DOHH2 (cell line): ENCODE data around the gene SHC3.

ENCODE experiments used
- H3F3A ChIP-seq: fragments of 200-600 bp; sonication (generic), shearing (Covaris generic); 2 replicates; pipeline ENCODE4 v1.6.0; 2016; ENCODE audit warnings: antibody characterized with exemption, mild to moderate bottlenecking; ENCODE audit not compliant: control insufficient read depth, insufficient read depth
- H3K27ac ChIP-seq: fragments of 200-600 bp; sonication (generic); 2 replicates; pipeline ENCODE4 v1.5.1; 2014; ENCODE audit warnings: low read depth, mild to moderate bottlenecking, low read length, moderate library complexity
- H3K27me3 ChIP-seq: fragments of 200-600 bp; sonication (generic); 2 replicates; pipeline ENCODE4 v1.6.1; 2014; ENCODE audit warnings: mild to moderate bottlenecking, low read length, mixed read lengths; ENCODE audit not compliant: control insufficient read depth
- H3K36me3 ChIP-seq: fragments of 200-600 bp; sonication (generic); 2 replicates; pipeline ENCODE4 v1.6.1; 2014; ENCODE audit warnings: mild to moderate bottlenecking, low read length, moderate library complexity, mixed read lengths; ENCODE audit not compliant: control insufficient read depth
- H3K4me1 ChIP-seq: fragments of 200-600 bp; sonication (generic); 2 replicates; pipeline ENCODE4 v1.6.1; 2014; ENCODE audit warnings: mild to moderate bottlenecking, low read length, mixed read lengths; ENCODE audit not compliant: control insufficient read depth
- H3K4me2 ChIP-seq: fragments of 200-600 bp; sonication (generic); 2 replicates; pipeline ENCODE4 v1.6.0; 2014; ENCODE audit warnings: mild to moderate bottlenecking, low read length, moderate library complexity
- H3K4me3 ChIP-seq: fragments of 200-600 bp; sonication (generic); 2 replicates; pipeline ENCODE4 v1.5.1; 2014; ENCODE audit warnings: mild to moderate bottlenecking, low read length, mixed read lengths
- H3K79me2 ChIP-seq: fragments of 200-600 bp; sonication (generic); 2 replicates; pipeline ENCODE4 v1.6.1; 2014; ENCODE audit warnings: mild to moderate bottlenecking, low read length, mixed read lengths; ENCODE audit not compliant: control insufficient read depth
- H3K9me2 ChIP-seq: fragments of 200-600 bp; sonication (generic); replicated peaks from 2 replicates; pipeline ENCODE4 v1.6.1; 2014; ENCODE audit warnings: mild to moderate bottlenecking, low read length, mixed read lengths; ENCODE audit not compliant: control insufficient read depth
- H3K9me3 ChIP-seq: fragments of 200-600 bp; sonication (generic); 2 replicates; pipeline ENCODE4 v1.6.1; 2014; ENCODE audit warnings: antibody characterized with exemption, low read length, mixed read lengths; ENCODE audit not compliant: control insufficient read depth, insufficient read depth
- H4K20me1 ChIP-seq: fragments of 200-600 bp; sonication (generic); 2 replicates; pipeline ENCODE4 v1.6.0; 2014; ENCODE audit warnings: low read depth, mild to moderate bottlenecking, antibody characterized with exemption, low read length, moderate library complexity; ENCODE audit not compliant: control insufficient read depth, insufficient read depth
- EZH2phosphoT487 ChIP-seq: fragments of 200-600 bp; sonication (generic); IDR thresholded peaks from 2 replicates; pipeline ENCODE4 v1.6.1; 2017; ENCODE audit warnings: borderline replicate concordance, mild to moderate bottlenecking, antibody characterized with exemption, low read length, moderate library complexity, mixed read lengths
- TF ChIP-seq, protein P1 (sequence below): fragments of 200-600 bp; sonication (generic); IDR thresholded peaks from one replicate; pipeline ENCODE4 v1.5.1; 2014; ENCODE audit warnings: antibody characterized with exemption, mild to moderate bottlenecking, low read depth, low read length; ENCODE audit not compliant: poor library complexity, severe bottlenecking

The SHC3 gene

DNA sequence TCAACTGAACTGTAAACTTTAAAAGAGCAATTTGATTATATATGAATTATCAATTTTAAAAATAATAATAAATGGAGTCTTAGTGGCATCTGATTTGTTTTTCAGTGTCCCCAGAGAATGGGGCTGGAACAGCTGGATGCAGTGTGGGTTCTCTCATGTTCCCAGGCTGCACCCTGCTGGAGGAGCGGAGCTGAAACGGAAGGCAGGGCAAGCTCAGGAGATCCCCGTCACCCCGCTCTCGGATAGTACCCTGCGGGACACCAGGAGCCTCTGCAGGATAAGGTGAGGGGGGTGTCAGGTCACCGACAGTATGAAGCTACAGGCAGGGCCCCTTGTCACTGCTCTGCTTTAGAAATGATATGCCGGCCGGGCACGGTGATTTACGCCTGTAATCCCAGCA lies 130.0 kb downstream of the SHC3 start:
- H3F3A ChIP-seq: no peaks in the 10 kb centered on the region
- H3K4me1 ChIP-seq: no peaks in the 10 kb centered on the region
- no peak overlapping the region for H3K27ac ChIP-seq
- no peak for TF ChIP-seq EZH2phosphoT487
- TF ChIP-seq, protein P1, sequence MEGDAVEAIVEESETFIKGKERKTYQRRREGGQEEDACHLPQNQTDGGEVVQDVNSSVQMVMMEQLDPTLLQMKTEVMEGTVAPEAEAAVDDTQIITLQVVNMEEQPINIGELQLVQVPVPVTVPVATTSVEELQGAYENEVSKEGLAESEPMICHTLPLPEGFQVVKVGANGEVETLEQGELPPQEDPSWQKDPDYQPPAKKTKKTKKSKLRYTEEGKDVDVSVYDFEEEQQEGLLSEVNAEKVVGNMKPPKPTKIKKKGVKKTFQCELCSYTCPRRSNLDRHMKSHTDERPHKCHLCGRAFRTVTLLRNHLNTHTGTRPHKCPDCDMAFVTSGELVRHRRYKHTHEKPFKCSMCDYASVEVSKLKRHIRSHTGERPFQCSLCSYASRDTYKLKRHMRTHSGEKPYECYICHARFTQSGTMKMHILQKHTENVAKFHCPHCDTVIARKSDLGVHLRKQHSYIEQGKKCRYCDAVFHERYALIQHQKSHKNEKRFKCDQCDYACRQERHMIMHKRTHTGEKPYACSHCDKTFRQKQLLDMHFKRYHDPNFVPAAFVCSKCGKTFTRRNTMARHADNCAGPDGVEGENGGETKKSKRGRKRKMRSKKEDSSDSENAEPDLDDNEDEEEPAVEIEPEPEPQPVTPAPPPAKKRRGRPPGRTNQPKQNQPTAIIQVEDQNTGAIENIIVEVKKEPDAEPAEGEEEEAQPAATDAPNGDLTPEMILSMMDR: no peak
- H4K20me1 ChIP-seq: no peaks in the 10 kb centered on the region
- H3K9me2 ChIP-seq: no peaks in the 10 kb centered on the region
- no peaks in the 10 kb centered on the region for H3K9me3 ChIP-seq
- no peak overlapping the region for H3K4me3 ChIP-seq
- no peaks in the 10 kb centered on the region for H3K79me2 ChIP-seq
- no peaks in the 10 kb centered on the region for H3K27me3 ChIP-seq
- no peaks in the 10 kb centered on the region for H3K36me3 ChIP-seq
- H3K4me2 ChIP-seq: no peak overlapping the region

DNA sequence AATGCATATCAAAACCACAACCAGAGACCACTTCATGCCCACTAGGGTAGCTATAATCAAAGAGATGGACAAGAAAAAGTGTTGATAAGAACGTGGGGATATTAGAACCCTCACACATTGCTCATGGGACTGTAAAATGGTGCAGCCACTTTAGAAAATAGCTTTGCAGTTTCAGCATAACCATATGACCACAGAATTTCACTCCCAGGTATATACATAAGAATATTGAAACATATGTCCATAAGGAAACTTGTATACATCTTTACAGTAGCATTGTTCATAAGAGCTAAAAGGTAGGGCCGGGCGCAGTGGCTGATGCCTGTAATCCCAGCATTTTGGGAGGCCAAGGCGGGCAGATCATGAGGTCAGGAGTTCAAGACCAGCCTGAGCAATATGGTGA lies 131.0 kb downstream of the SHC3 start:
- H3K27ac ChIP-seq: no peak overlapping the region

DNA sequence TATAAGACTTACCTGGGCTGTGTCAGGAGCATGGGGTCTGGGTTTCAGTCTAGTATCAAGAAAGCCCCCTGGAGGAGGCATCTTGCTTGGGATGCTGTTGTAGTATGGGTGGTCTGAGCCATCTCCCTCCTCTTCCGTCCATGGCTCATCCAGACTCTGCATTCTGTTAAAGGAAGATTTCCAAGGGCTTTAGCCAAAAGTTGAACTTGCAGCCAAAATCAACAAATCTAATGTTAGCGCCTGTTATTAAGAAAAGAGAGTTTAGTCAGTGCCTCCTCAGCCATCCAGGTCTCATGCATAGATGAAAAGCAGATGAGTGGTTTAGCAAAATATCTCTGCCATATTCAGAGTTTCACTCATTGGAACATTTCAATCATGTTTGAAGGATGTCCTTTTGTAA lies 131.8 kb downstream of the SHC3 start:
- Histone ChIP-seq H3K9me3 (no peaks in the 10 kb centered on the region), H3K27me3 (no peaks in the 10 kb centered on the region), H3K4me2 (no peak overlapping the region), H3K4me3 (no peak overlapping the region), H3K9me2 (no peaks in the 10 kb centered on the region), H3K27ac (no peak overlapping the region), H3F3A (no peaks in the 10 kb centered on the region), H3K36me3 (no peaks in the 10 kb centered on the region), H3K4me1 (no peaks in the 10 kb centered on the region), H4K20me1 (no peaks in the 10 kb centered on the region), H3K79me2 (no peaks in the 10 kb centered on the region)
- TF ChIP-seq, protein P1: no peak
- TF ChIP-seq EZH2phosphoT487: no peak

More for the DNA sequence above, 131.0 kb downstream of the SHC3 start:
- no peaks in the 10 kb centered on the region for H3K36me3 ChIP-seq
- TF ChIP-seq, protein P1: no peak
- TF ChIP-seq EZH2phosphoT487: no peak
- H3K4me2 ChIP-seq: no peak overlapping the region
- H3K4me3 ChIP-seq: no peak overlapping the region
- H4K20me1 ChIP-seq: no peaks in the 10 kb centered on the region
- H3K9me2 ChIP-seq: no peaks in the 10 kb centered on the region
- H3K27me3 ChIP-seq: no peaks in the 10 kb centered on the region
- H3F3A ChIP-seq: no peaks in the 10 kb centered on the region
- H3K9me3 ChIP-seq: no peaks in the 10 kb centered on the region
- H3K4me1 ChIP-seq: no peaks in the 10 kb centered on the region
- H3K79me2 ChIP-seq: no peaks in the 10 kb centered on the region

DNA sequence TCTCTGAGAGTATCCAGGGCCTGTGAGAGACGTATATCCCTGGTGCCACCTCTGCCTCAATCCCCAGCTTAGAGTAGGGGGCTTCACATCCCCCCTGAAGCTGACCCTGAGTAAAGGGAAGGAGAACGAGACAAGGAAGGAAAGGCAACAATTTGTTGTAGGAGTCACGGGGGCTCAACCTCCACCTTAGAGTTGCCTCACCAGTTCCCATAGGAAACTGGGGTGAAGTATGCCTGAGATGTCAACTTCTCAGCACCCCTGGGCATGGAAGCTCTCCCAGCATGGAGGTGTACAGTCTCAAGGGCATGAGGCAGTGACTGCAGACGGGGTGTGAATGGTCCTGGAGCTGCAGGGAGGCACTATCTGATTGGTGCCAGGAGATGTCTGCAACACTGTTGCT lies 133.7 kb downstream of the SHC3 start:
- no peak for TF ChIP-seq EZH2phosphoT487
- TF ChIP-seq, protein P1: no peak
- no peak overlapping the region for H3K4me2 ChIP-seq

More for the DNA sequence above, 133.7 kb downstream of the SHC3 start:
- Histone ChIP-seq H3K79me2 (no peaks in the 10 kb centered on the region), H3K36me3 (no peaks in the 10 kb centered on the region), H3K4me3 (no peak overlapping the region), H3K4me1 (no peaks in the 10 kb centered on the region), H3F3A (no peaks in the 10 kb centered on the region), H3K27ac (no peak overlapping the region), H4K20me1 (no peaks in the 10 kb centered on the region), H3K9me3 (no peaks in the 10 kb centered on the region), H3K9me2 (no peaks in the 10 kb centered on the region), H3K27me3 (no peaks in the 10 kb centered on the region)
